Measurements from ENCODE around the gene SEPTIN5. TPM values are rescaled to one million over a fixed set of nuclear protein-coding genes. Genes with fewer than 3 reads are reported as not detected.
A peak's percentile ranks its signal among the peaks of the same experiment; 100 is the strongest.

SEPTIN5 gene
- total and polyA plus RNA-seq, 9 of the 15 experiments (the other 6 are each of a cell fraction or from before 2014, with no cell fraction given): 0.03 to 195 (median 119) TPM

DNA sequence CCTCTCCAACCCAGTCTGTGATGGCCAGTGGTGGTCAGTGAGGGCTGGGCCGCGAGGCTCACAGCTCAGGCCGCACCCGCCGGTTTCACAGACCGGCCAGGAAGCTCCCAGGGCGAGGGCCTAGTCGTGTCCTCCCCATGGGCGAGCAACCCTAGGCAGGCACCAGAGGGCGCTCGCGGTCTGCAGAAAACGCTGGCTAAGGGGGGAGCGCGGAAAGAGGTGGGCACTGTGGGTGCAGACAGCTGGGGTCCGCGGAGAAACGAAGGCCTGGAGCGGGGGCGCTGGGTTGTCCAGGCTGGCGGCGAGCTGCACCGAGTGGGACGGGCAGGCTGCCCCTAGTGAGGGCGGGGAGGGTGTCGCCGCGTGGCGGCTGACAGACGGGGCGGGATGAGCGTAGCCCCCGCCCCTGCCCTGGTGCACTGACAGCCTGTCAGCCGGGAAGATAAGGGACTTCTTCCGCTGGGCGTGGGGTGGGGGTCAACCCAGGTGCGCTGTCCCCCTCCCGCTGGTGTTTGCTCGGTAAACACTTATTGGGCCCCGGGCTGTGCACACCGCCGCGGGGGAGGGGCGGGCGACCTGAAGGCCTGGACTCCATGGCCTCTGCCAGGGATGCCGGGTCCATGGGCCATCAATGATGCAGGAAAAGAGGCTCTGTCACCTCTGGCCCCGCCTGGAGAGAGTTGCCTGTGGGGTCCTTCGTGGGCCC lies 16.5 kb downstream of the SEPTIN5 start (continued):
- TF ChIP-seq, protein P1, sequence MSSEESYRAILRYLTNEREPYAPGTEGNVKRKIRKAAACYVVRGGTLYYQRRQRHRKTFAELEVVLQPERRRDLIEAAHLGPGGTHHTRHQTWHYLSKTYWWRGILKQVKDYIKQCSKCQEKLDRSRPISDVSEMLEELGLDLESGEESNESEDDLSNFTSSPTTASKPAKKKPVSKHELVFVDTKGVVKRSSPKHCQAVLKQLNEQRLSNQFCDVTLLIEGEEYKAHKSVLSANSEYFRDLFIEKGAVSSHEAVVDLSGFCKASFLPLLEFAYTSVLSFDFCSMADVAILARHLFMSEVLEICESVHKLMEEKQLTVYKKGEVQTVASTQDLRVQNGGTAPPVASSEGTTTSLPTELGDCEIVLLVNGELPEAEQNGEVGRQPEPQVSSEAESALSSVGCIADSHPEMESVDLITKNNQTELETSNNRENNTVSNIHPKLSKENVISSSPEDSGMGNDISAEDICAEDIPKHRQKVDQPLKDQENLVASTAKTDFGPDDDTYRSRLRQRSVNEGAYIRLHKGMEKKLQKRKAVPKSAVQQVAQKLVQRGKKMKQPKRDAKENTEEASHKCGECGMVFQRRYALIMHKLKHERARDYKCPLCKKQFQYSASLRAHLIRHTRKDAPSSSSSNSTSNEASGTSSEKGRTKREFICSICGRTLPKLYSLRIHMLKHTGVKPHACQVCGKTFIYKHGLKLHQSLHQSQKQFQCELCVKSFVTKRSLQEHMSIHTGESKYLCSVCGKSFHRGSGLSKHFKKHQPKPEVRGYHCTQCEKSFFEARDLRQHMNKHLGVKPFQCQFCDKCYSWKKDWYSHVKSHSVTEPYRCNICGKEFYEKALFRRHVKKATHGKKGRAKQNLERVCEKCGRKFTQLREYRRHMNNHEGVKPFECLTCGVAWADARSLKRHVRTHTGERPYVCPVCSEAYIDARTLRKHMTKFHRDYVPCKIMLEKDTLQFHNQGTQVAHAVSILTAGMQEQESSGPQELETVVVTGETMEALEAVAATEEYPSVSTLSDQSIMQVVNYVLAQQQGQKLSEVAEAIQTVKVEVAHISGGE (CRISPR knock-in tag; IDR thresholded peaks at IDR 0.05): no peak
- TF ChIP-seq MEF2D (tag; conservative IDR thresholded peaks at IDR 0.05; ENCODE audit: low read depth) (0 out of 2 replicates have a peak, but pooled peaks have one; percentile 37), NCOA1 (IDR thresholded peaks at IDR 0.05; ENCODE audit: low read depth) (no peak), DMBX1 (CRISPR knock-in tag; IDR thresholded peaks at IDR 0.05; ENCODE audit: borderline replicate concordance) (peak; percentile 80; the same call in 1 of the 2 replicates), TCF3 (CRISPR knock-in tag; IDR thresholded peaks at IDR 0.05) (no peak), TCFL5 (CRISPR knock-in tag; conservative IDR thresholded peaks at IDR 0.05) (no peak), ZNF217 (CRISPR knock-in tag; IDR thresholded peaks at IDR 0.05) (no peak), MTA2 (IDR thresholded peaks at IDR 0.05; ENCODE audit: low read depth) (no peak), CBX5 (IDR thresholded peaks at IDR 0.05; ENCODE audit: borderline replicate concordance, low read depth) (no peak), FOXA3 (CRISPR knock-in tag; conservative IDR thresholded peaks at IDR 0.05 in 1 of 2, IDR thresholded peaks at IDR 0.05 in 1 of 2) (no peak), POU5F1 (IDR thresholded peaks at IDR 0.05; ENCODE audit: borderline replicate concordance, low read depth, low read length, partially characterized antibody) (no peak), SUPT5H (IDR thresholded peaks at IDR 0.05) (no peak), CXXC5 (CRISPR knock-in tag; IDR thresholded peaks at IDR 0.05) (peak; percentile 89), TEAD4 (IDR thresholded peaks at IDR 0.05; ENCODE audit: low read length) (no peak), TEAD4 (CRISPR knock-in tag; IDR thresholded peaks at IDR 0.05; ENCODE audit: borderline replicate concordance) (no peak), SOX6 (IDR thresholded peaks at IDR 0.05) (no peak), ZBTB17 (CRISPR knock-in tag; IDR thresholded peaks at IDR 0.05) (peak; percentile 91), ZNF146 (CRISPR knock-in tag; IDR thresholded peaks at IDR 0.05; ENCODE audit: unreplicated experiment) (no peak)
- TF ChIP-seq, protein P2, sequence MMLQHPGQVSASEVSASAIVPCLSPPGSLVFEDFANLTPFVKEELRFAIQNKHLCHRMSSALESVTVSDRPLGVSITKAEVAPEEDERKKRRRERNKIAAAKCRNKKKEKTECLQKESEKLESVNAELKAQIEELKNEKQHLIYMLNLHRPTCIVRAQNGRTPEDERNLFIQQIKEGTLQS (IDR thresholded peaks at IDR 0.05): no peak
- TF ChIP-seq, protein P2 (CRISPR knock-in tag; conservative IDR thresholded peaks at IDR 0.05): peak; percentile 96
- TF ChIP-seq, protein P3, sequence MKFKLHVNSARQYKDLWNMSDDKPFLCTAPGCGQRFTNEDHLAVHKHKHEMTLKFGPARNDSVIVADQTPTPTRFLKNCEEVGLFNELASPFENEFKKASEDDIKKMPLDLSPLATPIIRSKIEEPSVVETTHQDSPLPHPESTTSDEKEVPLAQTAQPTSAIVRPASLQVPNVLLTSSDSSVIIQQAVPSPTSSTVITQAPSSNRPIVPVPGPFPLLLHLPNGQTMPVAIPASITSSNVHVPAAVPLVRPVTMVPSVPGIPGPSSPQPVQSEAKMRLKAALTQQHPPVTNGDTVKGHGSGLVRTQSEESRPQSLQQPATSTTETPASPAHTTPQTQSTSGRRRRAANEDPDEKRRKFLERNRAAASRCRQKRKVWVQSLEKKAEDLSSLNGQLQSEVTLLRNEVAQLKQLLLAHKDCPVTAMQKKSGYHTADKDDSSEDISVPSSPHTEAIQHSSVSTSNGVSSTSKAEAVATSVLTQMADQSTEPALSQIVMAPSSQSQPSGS (CRISPR knock-in tag; IDR thresholded peaks at IDR 0.05): no peak
- TF ChIP-seq, protein P4, sequence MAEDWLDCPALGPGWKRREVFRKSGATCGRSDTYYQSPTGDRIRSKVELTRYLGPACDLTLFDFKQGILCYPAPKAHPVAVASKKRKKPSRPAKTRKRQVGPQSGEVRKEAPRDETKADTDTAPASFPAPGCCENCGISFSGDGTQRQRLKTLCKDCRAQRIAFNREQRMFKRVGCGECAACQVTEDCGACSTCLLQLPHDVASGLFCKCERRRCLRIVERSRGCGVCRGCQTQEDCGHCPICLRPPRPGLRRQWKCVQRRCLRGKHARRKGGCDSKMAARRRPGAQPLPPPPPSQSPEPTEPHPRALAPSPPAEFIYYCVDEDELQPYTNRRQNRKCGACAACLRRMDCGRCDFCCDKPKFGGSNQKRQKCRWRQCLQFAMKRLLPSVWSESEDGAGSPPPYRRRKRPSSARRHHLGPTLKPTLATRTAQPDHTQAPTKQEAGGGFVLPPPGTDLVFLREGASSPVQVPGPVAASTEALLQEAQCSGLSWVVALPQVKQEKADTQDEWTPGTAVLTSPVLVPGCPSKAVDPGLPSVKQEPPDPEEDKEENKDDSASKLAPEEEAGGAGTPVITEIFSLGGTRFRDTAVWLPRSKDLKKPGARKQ (CRISPR knock-in tag; IDR thresholded peaks at IDR 0.05): no peak
